CD4-positive, alpha-beta T cell treated with Interferon alpha-2 for 1 hour (primary cell): Measurements from ENCODE around the gene KRTAP9-6.
A peak's percentile ranks its signal among the peaks of the same experiment; 100 is the strongest.
"Not testable (repeated sequence)": the region's sequence is repeated elsewhere in the genome, so short reads cannot be mapped to it uniquely, and the experiment has no call there.

ENCODE experiments used
- DNase-seq, 2 donors: peaks; one replicate each; pipeline ENCODE4 v3.0.0-alpha.2; 2020 to 2022

Gene KRTAP9-6

GRCh38 chr17:41271858-41272257 is 6.7 kb downstream of the KRTAP9-6 start:
- no peak for DNase-seq

DNA sequence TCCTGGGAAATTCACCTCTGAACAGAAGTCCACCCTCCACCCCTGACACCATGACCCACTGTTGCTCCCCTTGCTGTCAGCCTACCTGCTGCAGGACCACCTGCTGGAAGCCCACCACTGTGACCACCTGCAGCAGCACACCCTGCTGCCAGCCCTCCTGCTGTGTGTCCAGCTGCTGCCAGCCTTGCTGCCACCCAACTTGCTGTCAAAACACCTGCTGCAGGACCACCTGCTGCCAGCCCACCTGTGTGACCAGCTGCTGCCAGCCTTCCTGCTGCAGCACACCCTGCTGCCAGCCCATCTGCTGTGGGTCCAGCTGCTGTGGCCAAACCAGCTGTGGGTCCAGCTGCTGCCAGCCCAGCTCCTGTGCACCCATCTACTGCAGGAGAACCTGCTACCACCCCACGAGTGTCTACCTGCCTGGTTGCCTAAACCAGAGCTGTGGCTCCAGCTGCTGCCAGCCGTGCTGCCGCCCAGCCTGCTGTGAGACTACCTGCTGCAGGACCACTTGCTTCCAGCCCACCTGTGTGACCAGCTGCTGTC is 10.5 kb downstream of the KRTAP9-6 start, which contains the start of gene KRTAP9-7:
TSS of gene KRTAP9-7 (plus strand) at position 51 of the 543 bp plus-strand sequence. CDS start at position 51, 0 bp downstream.
- not testable (repeated sequence) for DNase-seq

GRCh38 chr17:41278176-41278955 is 13.2 kb downstream of the KRTAP9-6 start:
- no peak for DNase-seq

- no peak for DNase-seq
Observed at GRCh38 chr17:41284043-41284442, 18.9 kb downstream of the KRTAP9-6 start.

DNA sequence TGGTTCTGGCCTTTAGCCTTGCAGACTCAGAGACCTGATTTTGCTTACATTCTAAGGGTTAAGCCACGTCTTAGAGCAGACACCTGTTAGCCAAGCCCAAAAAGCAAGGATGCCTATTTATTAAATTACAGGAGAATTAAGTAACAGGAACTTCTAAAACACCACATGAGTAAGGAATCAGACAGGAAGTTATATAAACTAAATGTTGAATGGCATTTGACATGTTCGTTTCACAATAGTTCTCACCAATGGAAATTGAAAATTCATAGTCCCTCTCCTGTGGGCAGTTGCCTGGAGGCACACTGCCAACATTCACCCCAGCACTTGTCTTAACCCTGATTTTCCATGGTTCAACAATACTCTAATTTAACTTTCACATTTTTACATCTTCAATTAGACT is 19.4 kb downstream of the KRTAP9-6 start:
- no peak for DNase-seq

DNA sequence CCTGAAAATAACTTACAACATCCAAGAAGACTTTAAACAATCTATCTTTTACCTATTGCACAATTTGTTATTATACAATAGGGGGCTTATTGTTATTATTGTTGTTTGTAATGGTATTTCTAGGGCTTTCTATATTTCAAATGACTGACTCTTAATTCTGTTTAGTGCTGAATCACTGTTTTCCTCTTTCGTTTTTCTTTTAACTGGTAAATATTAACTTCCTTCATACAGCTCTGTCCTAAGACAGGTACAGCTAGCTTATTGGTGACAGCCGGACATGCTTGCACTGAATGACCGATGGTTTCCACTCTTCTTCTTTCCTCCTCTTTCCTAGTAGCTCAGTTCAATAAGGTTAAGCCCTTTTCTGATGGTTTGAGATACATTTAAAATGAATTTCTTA is 21.9 kb downstream of the KRTAP9-6 start:
- DNase-seq, result no peak

DNA sequence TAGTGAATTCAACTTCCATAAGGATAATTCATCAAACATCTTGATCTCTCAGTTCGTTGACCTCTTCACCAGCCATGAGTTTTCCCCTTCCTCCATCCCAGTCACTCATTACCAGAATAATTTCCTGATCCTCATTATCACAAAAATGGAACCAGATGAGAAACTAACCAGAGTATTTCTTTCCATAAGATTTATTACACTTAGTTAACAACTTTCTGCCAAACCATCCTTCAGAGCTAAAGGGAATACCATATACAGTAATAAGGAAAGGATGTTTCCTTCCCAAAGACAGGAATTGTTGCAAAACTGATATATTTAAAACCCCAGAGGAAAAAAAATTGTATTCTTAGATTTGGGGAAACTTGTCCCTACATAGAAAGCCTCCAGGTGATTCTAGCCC is 28.8 kb downstream of the KRTAP9-6 start:
- DNase-seq, result no peak

DNA sequence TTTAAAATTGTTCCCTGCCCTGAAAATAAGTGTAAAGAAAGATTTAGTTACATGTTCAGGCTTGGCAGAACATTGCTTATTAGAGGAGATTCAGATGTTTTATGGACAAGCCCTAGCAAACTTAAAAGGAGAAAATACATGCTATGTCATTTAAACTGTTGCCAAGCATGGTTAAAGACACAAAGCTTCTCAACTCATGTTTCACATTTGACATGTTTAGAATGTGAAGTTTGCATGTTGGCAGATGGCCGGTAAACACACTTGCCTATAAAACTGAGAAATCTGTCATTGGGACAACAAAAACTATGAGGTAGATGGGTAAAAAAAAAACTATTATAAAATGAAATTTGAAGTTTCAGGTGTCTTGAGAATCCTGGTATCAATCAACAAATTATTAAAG is 31.7 kb downstream of the KRTAP9-6 start:
- DNase-seq, result no peak

DNA sequence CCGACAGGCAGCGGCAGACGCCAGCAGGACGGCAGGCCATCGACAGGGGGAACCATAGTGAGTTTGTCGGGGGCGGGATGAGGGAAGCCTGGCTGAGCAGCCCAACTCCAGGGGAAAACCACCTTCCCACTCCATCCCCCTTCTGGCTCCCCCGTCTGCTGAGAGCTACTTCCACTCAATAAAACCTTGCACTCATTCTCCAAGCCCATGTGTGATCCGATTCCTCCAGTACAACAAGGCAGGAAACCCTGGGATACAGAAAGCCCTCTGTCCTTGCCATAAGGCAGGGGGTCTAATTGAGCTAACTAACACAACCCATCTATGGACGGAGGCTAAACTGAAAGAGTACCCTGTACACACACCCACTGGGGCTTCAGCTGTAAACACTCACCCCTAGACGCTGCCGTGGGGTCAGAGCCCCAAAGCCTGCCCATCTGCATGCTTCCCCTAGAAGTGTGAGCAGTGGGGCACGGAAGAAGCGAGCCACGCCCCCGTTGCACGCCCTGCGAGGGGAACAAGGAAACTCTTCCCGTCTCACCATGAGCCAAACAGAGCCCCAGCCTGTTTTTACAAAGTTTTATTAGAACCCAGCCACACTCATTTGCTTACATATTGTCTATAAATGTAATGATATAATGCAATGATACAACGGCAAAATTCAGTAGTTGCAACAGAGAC is 33.4 kb downstream of the KRTAP9-6 start:
- no peak for DNase-seq

- no peak for DNase-seq
Observed at GRCh38 chr17:41301204-41301790, 36.1 kb downstream of the KRTAP9-6 start.

GRCh38 chr17:41301916-41302901 is 37.0 kb downstream of the KRTAP9-6 start, which contains the start of gene KRTAP29-1:
Gene KRTAP29-1, minus strand, starts transcription at chr17:41302851. Its CDS starts 0 bp downstream, at chr17:41302851.
- no peak for DNase-seq

- no peak for DNase-seq
Observed at GRCh38 chr17:41302981-41303380, 37.8 kb downstream of the KRTAP9-6 start.

- DNase-seq, result no peak
Observed at GRCh38 chr17:41304091-41304490, 38.9 kb downstream of the KRTAP9-6 start.

- DNase-seq, result peak in 1 of 2 donors; percentile 13
Observed at GRCh38 chr17:41307647-41308046, 42.5 kb downstream of the KRTAP9-6 start.

- DNase-seq, result peak; percentile 85 to 88
Observed at GRCh38 chr17:41308251-41308917, 43.2 kb downstream of the KRTAP9-6 start.

DNA sequence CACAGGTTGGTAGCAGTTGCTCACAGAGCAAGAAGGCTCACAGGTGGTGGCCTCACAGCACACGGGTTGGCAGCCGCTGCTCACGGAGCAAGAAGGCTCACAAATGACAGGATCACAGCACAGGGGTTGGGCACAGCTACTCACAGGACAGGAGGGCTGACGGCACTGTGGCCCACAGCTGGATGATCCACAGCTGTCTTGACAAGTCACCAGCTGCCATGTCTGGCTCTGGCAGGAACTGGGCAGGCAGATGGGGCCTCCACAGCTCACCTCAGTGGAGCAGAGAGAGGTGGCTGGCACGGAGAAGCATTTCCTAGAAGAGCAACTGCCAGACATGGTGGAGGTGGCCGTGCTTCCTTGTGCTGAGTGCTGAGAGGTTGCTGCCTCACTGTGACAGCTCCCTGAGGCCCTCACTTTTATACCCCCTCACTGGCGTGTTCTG is 43.8 kb downstream of the KRTAP9-6 start, which contains the start of gene KRTAP16-1:
TSS of gene KRTAP16-1 (minus strand) at position 392 of the 442 bp plus-strand sequence. CDS start at position 336, 56 bp downstream.
- peak; percentile 56 to 61 for DNase-seq

- no peak for DNase-seq
Observed at GRCh38 chr17:41311111-41311510, 45.9 kb downstream of the KRTAP9-6 start.

DNA sequence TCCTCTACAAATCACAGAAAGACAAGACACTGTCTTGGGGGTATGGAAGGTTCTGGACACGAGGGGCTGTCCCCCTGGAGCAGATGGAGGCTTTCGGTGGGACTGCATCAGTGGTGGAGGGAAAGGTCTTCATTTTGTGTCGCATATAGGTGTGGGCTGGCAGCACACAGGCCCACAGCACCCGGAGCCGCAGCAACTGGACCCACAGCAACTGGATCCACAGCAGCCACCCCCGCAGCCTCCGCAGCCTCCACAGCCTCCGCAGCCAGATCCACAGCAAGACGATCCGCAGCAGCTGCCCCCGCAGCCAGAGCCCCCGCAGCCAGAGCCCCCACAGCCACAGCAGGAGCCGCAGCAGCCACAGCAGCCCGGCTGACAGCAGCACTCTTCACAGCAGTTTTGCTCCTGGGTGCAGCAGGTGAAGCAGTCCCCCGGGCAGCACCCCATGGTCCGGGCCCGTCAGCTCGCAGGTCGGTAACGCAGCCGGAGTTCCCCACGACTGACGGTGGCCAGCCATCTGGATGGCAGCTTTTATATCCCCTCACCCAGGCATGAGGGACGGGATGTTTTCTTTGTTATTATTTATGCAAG is 50.1 kb downstream of the KRTAP9-6 start, which contains the start of gene KRTAP17-1:
TSS of gene KRTAP17-1 (minus strand) at position 507 of the 591 bp plus-strand sequence. CDS start at position 447, 60 bp downstream.
- no peak for DNase-seq
